ENCODE results near the gene RAB30.

Gene RAB30

GRCh38 chr11:82936261-82936660 is 135.4 kb downstream of the RAB30 start:
- DNase-seq = no peak

- no peak for DNase-seq
Measured at GRCh38 chr11:82932564-82932963, 139.1 kb downstream of the RAB30 start.

GRCh38 chr11:82930734-82931133 is 141.0 kb downstream of the RAB30 start:
- DNase-seq = no peak

GRCh38 chr11:82930229-82930628 is 141.5 kb downstream of the RAB30 start:
- no peak for DNase-seq

- DNase-seq = no peak
Measured at GRCh38 chr11:82929121-82929520, 142.6 kb downstream of the RAB30 start.

- DNase-seq = no peak
Measured at GRCh38 chr11:82927264-82927880, 144.3 kb downstream of the RAB30 start.

- no peak for DNase-seq
Measured at GRCh38 chr11:82924522-82925224, 147.0 kb downstream of the RAB30 start.
